IMR-90 (cell line): Measurements from ENCODE around the gene ATP11B. TPM values are rescaled to one million over a fixed set of nuclear protein-coding genes. Genes with fewer than 3 reads are reported as not detected.

Experiments
- ATAC-seq: fragments of 200-7000 bp; cut with Tn5 transposase; 2 replicates; pipeline ENCODE4 v1.9.1; 2020; ENCODE audit warnings: low read depth, mild to moderate bottlenecking, moderate library complexity
- BruUV-seq: library from RNA; stranded (reverse); fragments of 400-500 nt; replicated peaks from 2 replicates; lab custom pipeline; 2021; lab: Mats Ljungman, UMichigan
- CTCF ChIA-PET: fragments of 300-600 bp; formaldehyde crosslinking; extraction: SDS; loops from one replicate; lab custom pipeline; 2021; ENCODE audit warnings: antibody characterized with exemption; lab: Yijun Ruan, JAX
- POLR2A ChIA-PET: fragments of 300-600 bp; sonication (Branson Sonifier 250); formaldehyde crosslinking; loops from one replicate; lab custom pipeline; 2022; ENCODE audit warnings: antibody characterized with exemption; ENCODE audit not compliant: unreplicated experiment; lab: Charles Lee
- DNase-seq: peaks from one replicate; pipeline ENCODE4 v3.0.0; 2013
- H2AFZ ChIP-seq: replicated peaks from 2 replicates; pipeline ENCODE3; 2013; ENCODE audit warnings: low read length, mild to moderate bottlenecking; ENCODE audit not compliant: poor library complexity
- H2AK5ac ChIP-seq: 2 replicates; pipeline ENCODE4 v1.6.1; 2013; ENCODE audit warnings: low read depth, low read length, inconsistent platforms
- H2AK9ac ChIP-seq: replicated peaks from 2 replicates; pipeline ENCODE3; 2013; ENCODE audit warnings: mild to moderate bottlenecking, low read depth, low read length, moderate library complexity; ENCODE audit not compliant: poor library complexity
- H2BK120ac ChIP-seq: 2 replicates; pipeline ENCODE4 v1.6.1; 2013; ENCODE audit warnings: low read depth, low read length, inconsistent platforms
- H2BK15ac ChIP-seq: 3 replicates; pipeline ENCODE4 v1.6.1; 2013; ENCODE audit warnings: low read depth, low read length, inconsistent platforms
- H2BK20ac ChIP-seq: 2 replicates; pipeline ENCODE4 v1.6.1; 2013; ENCODE audit warnings: low read depth, mild to moderate bottlenecking, inconsistent platforms, low read length, moderate library complexity
- H2BK5ac ChIP-seq: 2 replicates; pipeline ENCODE4 v1.6.1; 2013; ENCODE audit warnings: mild to moderate bottlenecking, low read depth, low read length, inconsistent platforms; ENCODE audit not compliant: poor library complexity, severe bottlenecking
- H3K14ac ChIP-seq: replicated peaks from 2 replicates; pipeline ENCODE4 v1.6.1; 2013; ENCODE audit warnings: low read depth, low read length, inconsistent platforms
- H3K18ac ChIP-seq: 2 replicates; pipeline ENCODE4 v1.6.1; 2013; ENCODE audit warnings: low read depth, low read length, control low read depth
- H3K23ac ChIP-seq: 2 replicates; pipeline ENCODE4 v1.6.1; 2013; ENCODE audit warnings: low read depth, low read length, inconsistent platforms
- H3K27ac ChIP-seq: 2 replicates; pipeline ENCODE4 v1.5.1; 2013; ENCODE audit warnings: mild to moderate bottlenecking, control low read depth, low read length; ENCODE audit not compliant: insufficient read depth
- H3K27me3 ChIP-seq: 2 replicates; pipeline ENCODE4 v1.6.1; 2013; ENCODE audit warnings: low read length; ENCODE audit not compliant: control insufficient read depth, insufficient read depth
- H3K36me3 ChIP-seq: 2 replicates; pipeline ENCODE4 v1.6.1; 2013; ENCODE audit warnings: low read length, mixed read lengths; ENCODE audit not compliant: control insufficient read depth, insufficient read depth
- H3K4ac ChIP-seq: 2 replicates; pipeline ENCODE4 v1.6.1; 2013; ENCODE audit warnings: low read depth, low read length, inconsistent platforms
- H3K4me1 ChIP-seq: 2 replicates; pipeline ENCODE4 v1.6.1; 2013; ENCODE audit warnings: low read length, mixed read lengths; ENCODE audit not compliant: control insufficient read depth, insufficient read depth
- H3K4me2 ChIP-seq: 2 replicates; pipeline ENCODE4 v1.6.1; 2013; ENCODE audit warnings: low read depth, mild to moderate bottlenecking, control low read depth, low read length, moderate library complexity
- H3K4me3 ChIP-seq: 2 replicates; pipeline ENCODE4 v1.5.1; 2013; ENCODE audit warnings: low read depth, mild to moderate bottlenecking, control low read depth, low read length, moderate library complexity; ENCODE audit not compliant: insufficient read depth
- H3K56ac ChIP-seq: 2 replicates; pipeline ENCODE4 v1.6.1; 2013; ENCODE audit warnings: low read length, inconsistent platforms; ENCODE audit not compliant: insufficient read depth; ENCODE audit errors: extremely low read depth
- H3K79me1 ChIP-seq, 2 experiments: 2 replicates each; pipeline ENCODE4 v1.6.1; 2013; ENCODE audit warnings: low read length in 2 of 2, inconsistent platforms in 1 of 2, low read depth in 1 of 2
- H3K9ac ChIP-seq: 2 replicates; pipeline ENCODE4 v1.6.1; 2013; ENCODE audit warnings: low read depth, low read length, control low read depth
- H3K9me1 ChIP-seq: 2 replicates; pipeline ENCODE4 v1.6.1; 2013; ENCODE audit warnings: low read length, inconsistent platforms; ENCODE audit not compliant: insufficient read depth
- H3K9me3 ChIP-seq: 2 replicates; pipeline ENCODE4 v1.6.1; 2013; ENCODE audit warnings: low read length; ENCODE audit not compliant: control insufficient read depth, insufficient read depth
- H4K20me1 ChIP-seq: 2 replicates; pipeline ENCODE4 v1.6.1; 2013; ENCODE audit warnings: low read length, inconsistent platforms; ENCODE audit not compliant: insufficient read depth
- H4K5ac ChIP-seq: 2 replicates; pipeline ENCODE4 v1.6.1; 2013; ENCODE audit warnings: mild to moderate bottlenecking, low read depth, low read length, control low read depth
- H4K8ac ChIP-seq, 2 experiments: 2 replicates each; pipeline ENCODE4 v1.6.1; 2013; ENCODE audit warnings: low read depth in 2 of 2, low read length in 2 of 2, control low read depth in 1 of 2, inconsistent platforms in 1 of 2
- H4K91ac ChIP-seq: 2 replicates; pipeline ENCODE4 v1.6.1; 2013; ENCODE audit warnings: low read depth, low read length, inconsistent platforms; ENCODE audit not compliant: insufficient read depth
- NFE2L2 ChIP-seq: fragments of 150-350 bp; IDR thresholded peaks from 2 replicates; pipeline ENCODE4 v1.6.1; 2016; ENCODE audit warnings: low read depth, mild to moderate bottlenecking, low read length
- RAD21 ChIP-seq: IDR thresholded peaks from 2 replicates; pipeline ENCODE4 v1.6.1; 2012; ENCODE audit warnings: low read length, improper control_type of control experiment
- dilution Hi-C: fragments of 300-500 bp; cut with HindIII; formaldehyde crosslinking; loops from one replicate; pipeline ENCODE4 v1.14.3; 2018; ENCODE audit warnings: low sequenced_read_pairs; ENCODE audit not compliant: unreplicated experiment
- in situ Hi-C: fragments of 300-500 bp; cut with MboI; formaldehyde crosslinking; loops from 3 replicates; pipeline ENCODE4 v1.14.3; 2019; ENCODE audit warnings: low sequenced_read_pairs, inconsistent platforms, mixed read lengths
- intact Hi-C: fragments of 100-400 bp; cut with micrococcal nuclease; formaldehyde crosslinking; loops from 2 replicates; pipeline ENCODE4 v1.10.0; 2022
- polyA plus RNA-seq, 3 experiments: library from polyadenylated mRNA; depleted of rRNA; stranded (reverse); fragments of >200 nt; gene quantifications; 2 replicates each; pipeline ENCODE4 v1.2.3, GENCODE V29; 2012; ENCODE audit warnings: low replicate concordance in 1 of 3
- total RNA-seq: library from RNA; depleted of rRNA; stranded (reverse); fragments of >200 nt; gene quantifications from 2 replicates; pipeline ENCODE4 v1.2.3, GENCODE V29; 2012
- TF ChIP-seq, protein P1 (sequence below): fragments of 150-350 bp; IDR thresholded peaks from 2 replicates; pipeline ENCODE4 v1.6.1; 2017; ENCODE audit warnings: mild to moderate bottlenecking, antibody characterized with exemption, low read length, low read depth

ATP11B gene
- total and polyA plus RNA-seq, 2 of the 4 experiments (the other 2 are of a cell fraction) = 10.0 to 39.6 TPM

DNA sequence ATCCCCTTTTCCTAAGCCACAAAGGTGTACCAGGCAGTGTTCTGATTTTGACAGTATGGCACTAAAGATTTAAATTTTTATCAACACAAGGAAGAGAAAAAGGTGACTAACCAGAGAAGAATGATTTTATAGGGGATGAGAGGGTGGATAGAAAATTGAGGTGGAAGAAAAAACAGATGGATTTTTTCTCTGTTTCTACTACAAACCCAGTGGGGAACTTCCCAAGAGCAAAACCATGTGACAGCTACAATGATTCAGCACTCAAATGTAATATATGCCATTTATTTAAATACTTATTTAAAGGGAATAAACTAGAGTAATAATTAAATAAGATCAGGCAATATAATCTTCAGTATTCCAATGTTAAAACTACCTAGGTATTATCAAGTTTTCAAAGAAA lies 176.0 kb downstream of the ATP11B start:
- no peak overlapping the region for H3K4ac ChIP-seq
- no peak overlapping the region for H3K23ac ChIP-seq
- no peak overlapping the region for H2BK20ac ChIP-seq
- DNase-seq (peak; percentile 85), ATAC-seq (peak; percentile 82)
- peak overlapping the region; percentile 38 for H2BK5ac ChIP-seq
- H3K18ac ChIP-seq = no peak overlapping the region; the same call in 1 of the 2 replicates
- H3K4me1 ChIP-seq = peaks cover 11% of the 10 kb centered on the region
- no peak overlapping the region for H2BK15ac ChIP-seq
- no TSS peak for BruUV-seq
- no peak overlapping the region; the same call in 1 of the 2 replicates for H3K56ac ChIP-seq
- no peak overlapping the region; the same call in 1 of the 2 replicates for H3K4me2 ChIP-seq
- no peak overlapping the region for H2AK9ac ChIP-seq
- H2BK120ac ChIP-seq = 0 out of 2 replicates have a peak overlapping the region, but pooled peaks have one; percentile 6
- H4K8ac ChIP-seq = no peak overlapping the region
- no peak overlapping the region for H2AFZ ChIP-seq
- no peaks in the 10 kb centered on the region for H3K36me3 ChIP-seq
- H3K9me3 ChIP-seq = no peaks in the 10 kb centered on the region
- intact Hi-C loops (no loop called here), dilution Hi-C loops (no loop called here), in situ Hi-C loops (no loop called here)
- no peak overlapping the region for H4K91ac ChIP-seq
- no peak overlapping the region for H2AK5ac ChIP-seq
- H3K79me1 ChIP-seq = peaks cover 22 to 52% of the 10 kb centered on the region in 2 experiments
- no peak overlapping the region; the same call in 1 of the 2 replicates for H4K5ac ChIP-seq
- peaks cover 10% of the 10 kb centered on the region for H3K9me1 ChIP-seq
- POLR2A ChIA-PET = no interaction called here
- no peak overlapping the region for H3K9ac ChIP-seq
- H3K27me3 ChIP-seq = no peaks in the 10 kb centered on the region
- H3K4me3 ChIP-seq = no peak overlapping the region
- CTCF ChIA-PET = no interaction called here
- no peak for TF ChIP-seq RAD21
- TF ChIP-seq, protein P1, sequence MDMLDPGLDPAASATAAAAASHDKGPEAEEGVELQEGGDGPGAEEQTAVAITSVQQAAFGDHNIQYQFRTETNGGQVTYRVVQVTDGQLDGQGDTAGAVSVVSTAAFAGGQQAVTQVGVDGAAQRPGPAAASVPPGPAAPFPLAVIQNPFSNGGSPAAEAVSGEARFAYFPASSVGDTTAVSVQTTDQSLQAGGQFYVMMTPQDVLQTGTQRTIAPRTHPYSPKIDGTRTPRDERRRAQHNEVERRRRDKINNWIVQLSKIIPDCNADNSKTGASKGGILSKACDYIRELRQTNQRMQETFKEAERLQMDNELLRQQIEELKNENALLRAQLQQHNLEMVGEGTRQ = peak; percentile 45; the same call in 1 of the 2 replicates
- TF ChIP-seq NFE2L2 = peak; percentile 75
- H4K20me1 ChIP-seq = peaks cover 6% of the 10 kb centered on the region
- no peak overlapping the region for H3K27ac ChIP-seq
- no peak overlapping the region for H3K14ac ChIP-seq
